Measurements from ENCODE around the gene RPL36.

DNA sequence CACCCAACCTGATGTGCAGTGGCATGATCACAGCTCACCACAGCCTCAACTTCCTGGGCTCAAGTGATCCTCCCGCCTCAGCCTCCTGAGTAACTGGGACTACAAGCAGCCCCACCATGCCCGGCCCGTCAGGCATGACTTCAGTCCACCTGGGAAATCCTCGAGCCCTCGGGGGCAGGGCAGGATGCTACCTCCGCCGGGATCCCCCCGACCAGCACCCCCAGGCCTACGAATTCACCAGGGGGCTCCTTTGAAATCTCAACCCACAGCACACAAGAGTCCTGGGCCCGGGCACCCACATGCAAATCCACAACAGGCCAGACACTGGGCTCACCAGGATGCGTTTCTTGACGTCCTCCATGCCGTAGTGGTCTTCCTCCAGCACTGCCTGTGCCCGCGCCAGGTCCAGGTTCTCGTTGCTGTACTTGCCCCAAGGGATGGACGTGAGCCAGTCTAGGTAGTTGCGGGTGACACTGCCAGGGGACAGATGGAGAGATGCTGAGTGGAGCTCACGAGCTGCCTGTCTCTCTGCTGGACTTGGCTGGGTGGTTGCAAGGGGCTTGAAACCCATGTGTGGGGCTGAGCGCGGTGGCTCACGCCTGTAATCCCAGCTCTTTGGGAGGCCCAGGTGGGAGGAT lies 10.5 kb downstream of the RPL36 start:
- TF ChIP-seq ZFP30 (CRISPR knock-in tag; IDR thresholded peaks at IDR 0.05) (no peak), PATZ1 (CRISPR knock-in tag; IDR thresholded peaks at IDR 0.05; ENCODE audit: borderline replicate concordance) (no peak), OSR1 (CRISPR knock-in tag; IDR thresholded peaks at IDR 0.05) (no peak)
- TF ChIP-seq, protein P1, sequence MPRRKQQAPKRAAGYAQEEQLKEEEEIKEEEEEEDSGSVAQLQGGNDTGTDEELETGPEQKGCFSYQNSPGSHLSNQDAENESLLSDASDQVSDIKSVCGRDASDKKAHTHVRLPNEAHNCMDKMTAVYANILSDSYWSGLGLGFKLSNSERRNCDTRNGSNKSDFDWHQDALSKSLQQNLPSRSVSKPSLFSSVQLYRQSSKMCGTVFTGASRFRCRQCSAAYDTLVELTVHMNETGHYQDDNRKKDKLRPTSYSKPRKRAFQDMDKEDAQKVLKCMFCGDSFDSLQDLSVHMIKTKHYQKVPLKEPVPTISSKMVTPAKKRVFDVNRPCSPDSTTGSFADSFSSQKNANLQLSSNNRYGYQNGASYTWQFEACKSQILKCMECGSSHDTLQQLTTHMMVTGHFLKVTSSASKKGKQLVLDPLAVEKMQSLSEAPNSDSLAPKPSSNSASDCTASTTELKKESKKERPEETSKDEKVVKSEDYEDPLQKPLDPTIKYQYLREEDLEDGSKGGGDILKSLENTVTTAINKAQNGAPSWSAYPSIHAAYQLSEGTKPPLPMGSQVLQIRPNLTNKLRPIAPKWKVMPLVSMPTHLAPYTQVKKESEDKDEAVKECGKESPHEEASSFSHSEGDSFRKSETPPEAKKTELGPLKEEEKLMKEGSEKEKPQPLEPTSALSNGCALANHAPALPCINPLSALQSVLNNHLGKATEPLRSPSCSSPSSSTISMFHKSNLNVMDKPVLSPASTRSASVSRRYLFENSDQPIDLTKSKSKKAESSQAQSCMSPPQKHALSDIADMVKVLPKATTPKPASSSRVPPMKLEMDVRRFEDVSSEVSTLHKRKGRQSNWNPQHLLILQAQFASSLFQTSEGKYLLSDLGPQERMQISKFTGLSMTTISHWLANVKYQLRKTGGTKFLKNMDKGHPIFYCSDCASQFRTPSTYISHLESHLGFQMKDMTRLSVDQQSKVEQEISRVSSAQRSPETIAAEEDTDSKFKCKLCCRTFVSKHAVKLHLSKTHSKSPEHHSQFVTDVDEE (CRISPR knock-in tag; IDR thresholded peaks at IDR 0.05) = no peak

Measured in SK-N-SH treated with all-trans-retinoic acid at 6 μM for 48 hours (cell line).